Mesenchymal stem cell (in vitro differentiated cells and primary cell): ENCODE results near the gene GSTO2.
A peak's percentile ranks its signal among the peaks of the same experiment; 100 is the strongest.

ENCODE experiments used
- DNase-seq: peaks from one replicate; pipeline ENCODE4 v3.0.0-alpha.2; 2013
- H2AFZ ChIP-seq: one replicate; pipeline ENCODE4 v1.6.1; 2013; ENCODE audit warnings: low read depth, mild to moderate bottlenecking, control low read depth, inconsistent platforms, low read length, moderate library complexity
- H2AK5ac ChIP-seq: 2 replicates; pipeline ENCODE4 v1.6.1; 2013; ENCODE audit warnings: low read length, moderate library complexity, mild to moderate bottlenecking, inconsistent platforms; ENCODE audit not compliant: severe bottlenecking
- H2BK120ac ChIP-seq: one replicate; pipeline ENCODE4 v1.6.1; 2013; ENCODE audit warnings: low read depth, mild to moderate bottlenecking, inconsistent platforms, low read length, moderate library complexity
- H2BK12ac ChIP-seq, 2 experiments: one replicate each; pipeline ENCODE4 v1.6.1; 2013; ENCODE audit warnings: inconsistent platforms in 2 of 2, low read length in 2 of 2, mild to moderate bottlenecking in 2 of 2, moderate library complexity in 2 of 2, control low read depth in 1 of 2
- H2BK15ac ChIP-seq: one replicate; pipeline ENCODE4 v1.6.1; 2013; ENCODE audit warnings: mild to moderate bottlenecking, low read depth, inconsistent platforms; ENCODE audit not compliant: poor library complexity, severe bottlenecking
- H2BK5ac ChIP-seq: 2 replicates; pipeline ENCODE4 v1.6.1; 2013; ENCODE audit warnings: low read depth, mild to moderate bottlenecking, low read length, control low read depth, inconsistent platforms; ENCODE audit not compliant: poor library complexity, severe bottlenecking
- H3K14ac ChIP-seq, 2 experiments: one replicate each; pipeline ENCODE4 v1.6.1; 2013; ENCODE audit warnings: inconsistent platforms in 2 of 2, low read length in 2 of 2, control low read depth in 1 of 2, mild to moderate bottlenecking in 1 of 2, moderate library complexity in 1 of 2
- H3K18ac ChIP-seq, 2 experiments: one replicate each; pipeline ENCODE4 v1.6.1; 2013; ENCODE audit warnings: inconsistent platforms in 2 of 2, low read length in 2 of 2, control low read depth in 1 of 2, low read depth in 1 of 2, mild to moderate bottlenecking in 1 of 2
- H3K23ac ChIP-seq, 2 experiments: one replicate each; pipeline ENCODE4 v1.6.1; 2013; ENCODE audit warnings: inconsistent platforms in 2 of 2, low read length in 2 of 2, mild to moderate bottlenecking in 2 of 2, moderate library complexity in 2 of 2, control low read depth in 1 of 2
- H3K27ac ChIP-seq: 2 replicates; pipeline ENCODE4 v1.5.1; 2013; ENCODE audit warnings: mild to moderate bottlenecking, moderate library complexity, low read length, control low read depth, inconsistent platforms; ENCODE audit not compliant: poor library complexity, severe bottlenecking
- H3K27me3 ChIP-seq, 2 experiments: 2 replicates each; pipeline versions ENCODE4 v1.6.1 to v1.7.0; 2013; ENCODE audit warnings: low read length in 2 of 2, mild to moderate bottlenecking in 2 of 2, moderate library complexity in 2 of 2, control low read depth in 1 of 2, inconsistent platforms in 1 of 2; ENCODE audit not compliant: control insufficient read depth in 1 of 2, insufficient read depth in 1 of 2
- H3K36me3 ChIP-seq, 2 experiments: 2 replicates each; pipeline versions ENCODE4 v1.6.1 to v1.7.0; 2013; ENCODE audit warnings: low read length in 2 of 2, control low read depth in 1 of 2, inconsistent platforms in 1 of 2, low read depth in 1 of 2, mild to moderate bottlenecking in 1 of 2; ENCODE audit not compliant: insufficient read depth in 2 of 2, control insufficient read depth in 1 of 2
- H3K4ac ChIP-seq, 2 experiments: one replicate each; pipeline ENCODE4 v1.6.1; 2013; ENCODE audit warnings: inconsistent platforms in 2 of 2, low read length in 2 of 2, mild to moderate bottlenecking in 2 of 2, moderate library complexity in 2 of 2, control low read depth in 1 of 2, low read depth in 1 of 2
- H3K4me1 ChIP-seq: 2 replicates; pipeline ENCODE4 v1.6.1; 2013; ENCODE audit warnings: low read depth, low read length, control low read depth; ENCODE audit not compliant: control insufficient read depth, insufficient read depth
- H3K4me2 ChIP-seq: 2 replicates; pipeline ENCODE4 v1.6.1; 2013; ENCODE audit warnings: low read length, mild to moderate bottlenecking, inconsistent platforms; ENCODE audit not compliant: poor library complexity, severe bottlenecking
- H3K4me3 ChIP-seq, 2 experiments: 2 replicates each; pipeline versions ENCODE4 v1.5.1 to v1.7.0; 2013; ENCODE audit warnings: low read length in 2 of 2, mild to moderate bottlenecking in 2 of 2, control low read depth in 1 of 2, low read depth in 1 of 2; ENCODE audit not compliant: insufficient read depth in 1 of 2
- H3K79me1 ChIP-seq: replicated peaks from 2 replicates; pipeline ENCODE4 v1.6.1; 2013; ENCODE audit warnings: mild to moderate bottlenecking, control low read depth, low read length, inconsistent platforms; ENCODE audit not compliant: poor library complexity, severe bottlenecking
- H3K9ac ChIP-seq: 2 replicates; pipeline ENCODE4 v1.7.0; 2013; ENCODE audit warnings: mild to moderate bottlenecking, low read length, moderate library complexity
- H3K9me3 ChIP-seq: 2 replicates; pipeline ENCODE4 v1.7.0; 2013; ENCODE audit warnings: mild to moderate bottlenecking, low read length; ENCODE audit not compliant: control insufficient read depth
- H4K8ac ChIP-seq: one replicate; pipeline ENCODE4 v1.6.1; 2013; ENCODE audit warnings: inconsistent platforms, mild to moderate bottlenecking, low read length, moderate library complexity
- H4K91ac ChIP-seq: one replicate; pipeline ENCODE4 v1.6.1; 2013; ENCODE audit warnings: mild to moderate bottlenecking, low read length, inconsistent platforms
- WGBS: methylation state at CpG from one replicate; pipeline ENCODE4 v1.1.7; 2013; ENCODE audit warnings: mixed read lengths; 5-methylcytosine and 5-hydroxymethylcytosine counted together

GSTO2 gene

DNA sequence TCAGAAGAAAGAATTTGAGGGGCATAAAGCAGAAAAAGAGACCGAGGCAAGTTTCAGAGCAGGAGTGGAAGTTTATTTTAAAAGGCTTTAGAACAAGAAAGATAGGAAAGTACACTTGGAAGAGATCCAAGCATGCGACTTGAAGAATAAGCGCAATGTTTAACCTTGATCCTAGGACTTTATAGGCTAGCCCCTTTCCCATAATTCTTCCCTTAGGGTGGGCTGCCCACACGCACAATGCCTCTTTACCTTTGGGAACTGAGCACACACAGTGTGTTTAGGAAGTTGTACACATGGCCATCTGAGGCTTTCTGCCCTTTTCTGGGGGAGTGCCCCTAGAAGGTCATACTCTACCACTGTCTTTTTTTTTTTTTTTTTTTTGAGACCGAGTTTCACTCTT lies 25.5 kb upstream of the GSTO2 start:
- Histone ChIP-seq H3K4me2 (no peak overlapping the region), H2BK120ac (no peak overlapping the region), H3K4me1 (no peaks in the 10 kb centered on the region), H3K9me3 (no peaks in the 10 kb centered on the region), H3K14ac (no peak overlapping the region), H2AK5ac (no peak overlapping the region), H3K36me3 (no peaks in the 10 kb centered on the region), H4K8ac (no peak overlapping the region), H3K18ac (no peak overlapping the region), H2BK12ac (no peak overlapping the region), H2BK15ac (no peak overlapping the region), H4K91ac (no peak overlapping the region), H3K27me3 (peaks cover 3 to 22% of the 10 kb centered on the region in 2 experiments), H3K4ac (no peak overlapping the region), H3K27ac (no peak overlapping the region), H2BK5ac (no peak overlapping the region), H2AFZ (no peak overlapping the region), H3K23ac (no peak overlapping the region), H3K79me1 (no peaks in the 10 kb centered on the region), H3K4me3 (no peak overlapping the region), H3K9ac (no peak overlapping the region)
- no peak for DNase-seq
- WGBS = 96% methylated on average over 4 of the region's 5 CpGs

DNA sequence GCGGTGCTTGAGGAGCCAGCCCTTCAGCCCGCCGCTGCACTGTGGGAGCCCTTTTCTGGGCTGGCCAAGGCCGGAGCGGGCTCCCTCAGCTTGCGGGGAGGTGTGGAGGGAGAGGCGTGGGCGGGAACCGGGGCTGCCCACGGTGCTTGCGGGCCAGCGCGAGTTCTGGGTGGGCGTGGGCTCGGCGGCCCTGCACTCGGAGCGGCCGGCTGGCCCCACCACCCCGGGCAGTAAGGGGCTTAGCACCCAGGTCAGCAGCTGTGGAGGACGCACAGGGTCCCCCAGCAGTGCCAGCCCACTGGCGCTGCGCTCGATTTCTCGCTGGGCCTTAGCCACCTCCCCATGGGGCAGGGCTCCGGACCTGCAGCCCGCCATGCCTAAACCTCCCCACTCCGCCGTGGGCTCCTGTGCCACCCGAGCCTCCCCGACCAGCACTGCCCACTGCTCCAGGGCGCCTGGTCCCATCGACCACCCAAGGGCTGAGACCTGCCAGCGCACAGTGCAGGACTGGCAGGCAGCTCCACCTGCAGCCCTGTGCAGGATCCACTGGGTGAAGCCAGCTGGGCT lies 23.8 kb upstream of the GSTO2 start:
- no peak for DNase-seq
- Histone ChIP-seq H2BK120ac (no peak overlapping the region), H3K9me3 (no peaks in the 10 kb centered on the region), H3K14ac (peak overlapping the region in 1 of 2 experiments; percentile 65), H3K4me2 (no peak overlapping the region), H3K4ac (no peak overlapping the region), H2BK12ac (no peak overlapping the region), H2AFZ (no peak overlapping the region), H3K79me1 (no peaks in the 10 kb centered on the region), H3K18ac (no peak overlapping the region), H3K36me3 (no peaks in the 10 kb centered on the region), H3K27ac (no peak overlapping the region), H3K4me1 (no peaks in the 10 kb centered on the region), H4K8ac (peak overlapping the region; percentile 32), H3K9ac (no peak overlapping the region), H2AK5ac (no peak overlapping the region), H3K27me3 (peaks cover 2 to 6% of the 10 kb centered on the region in 2 experiments), H4K91ac (no peak overlapping the region), H2BK5ac (no peak overlapping the region), H3K23ac (no peak overlapping the region), H3K4me3 (no peak overlapping the region), H2BK15ac (no peak overlapping the region)
- WGBS = 98% methylated on average over 21 of the region's 34 CpGs

DNA sequence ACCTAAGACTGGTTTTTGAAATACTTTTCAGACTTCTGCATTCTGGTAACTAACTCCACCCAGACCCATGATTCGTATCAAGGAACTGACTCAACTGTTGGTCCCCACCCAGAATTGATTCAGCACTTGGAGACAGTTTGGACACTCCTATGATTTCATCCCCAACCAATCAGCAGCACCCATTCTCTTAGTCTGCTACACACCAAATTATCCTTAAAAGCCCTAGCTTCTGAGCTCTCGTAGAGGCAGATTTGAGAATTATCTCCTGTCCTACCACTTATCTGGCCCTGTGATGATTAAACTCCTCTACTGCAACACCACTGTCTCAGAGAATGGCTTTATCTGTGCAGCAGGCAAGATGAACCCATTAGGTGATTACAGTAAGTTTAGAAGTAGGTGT lies 22.0 kb upstream of the GSTO2 start:
- Histone ChIP-seq H3K23ac (no peak overlapping the region), H3K79me1 (no peaks in the 10 kb centered on the region), H2AFZ (no peak overlapping the region), H2BK5ac (no peak overlapping the region), H3K14ac (no peak overlapping the region), H2AK5ac (no peak overlapping the region), H3K27ac (no peak overlapping the region), H2BK12ac (no peak overlapping the region), H3K36me3 (no peaks in the 10 kb centered on the region), H3K4ac (no peak overlapping the region), H3K18ac (no peak overlapping the region), H3K9ac (peak overlapping the region; percentile 85), H3K4me3 (peak overlapping the region in 1 of 2 experiments; percentile 38), H4K91ac (no peak overlapping the region), H4K8ac (no peak overlapping the region), H2BK15ac (no peak overlapping the region), H3K9me3 (no peaks in the 10 kb centered on the region), H3K27me3 (no peaks in the 10 kb centered on the region), H2BK120ac (no peak overlapping the region), H3K4me1 (no peaks in the 10 kb centered on the region), H3K4me2 (no peak overlapping the region)
- DNase-seq = no peak
- 48% methylated on average over 2 of the region's 2 CpGs for WGBS

- Histone ChIP-seq H3K23ac (no peak overlapping the region), H2AFZ (no peak overlapping the region), H3K4ac (no peak overlapping the region), H3K27ac (no peak overlapping the region), H2BK120ac (no peak overlapping the region), H3K9me3 (no peaks in the 10 kb centered on the region), H4K91ac (no peak overlapping the region), H3K4me2 (no peak overlapping the region), H2AK5ac (no peak overlapping the region), H3K4me1 (no peaks in the 10 kb centered on the region), H3K9ac (peak overlapping the region; percentile 75), H3K36me3 (no peaks in the 10 kb centered on the region), H3K18ac (no peak overlapping the region), H2BK12ac (no peak overlapping the region), H3K14ac (no peak overlapping the region), H3K27me3 (no peaks in the 10 kb centered on the region), H2BK15ac (no peak overlapping the region), H2BK5ac (no peak overlapping the region), H4K8ac (no peak overlapping the region), H3K4me3 (peak overlapping the region in 1 of 2 experiments; percentile 38), H3K79me1 (no peaks in the 10 kb centered on the region)
- WGBS = 100% methylated on average over 2 of the region's 3 CpGs
- no peak for DNase-seq
Measured at GRCh38 chr10:104247513-104248146, 21.4 kb upstream of the GSTO2 start.
